Activated T-helper 9 cell treated with anti-CD3 and anti-CD28 coated beads, Interleukin-2, amount 50 U/mL, for 16 hours (primary cell): ENCODE results near the gene CCDC110.
"Not testable (repeated sequence)": the region's sequence is repeated elsewhere in the genome, so short reads cannot be mapped to it uniquely, and the experiment has no call there.

ENCODE experiments used
- DNase-seq: peaks from one replicate; pipeline ENCODE4 v3.0.0-alpha.2; 2020; ENCODE audit warnings: low read depth

CCDC110 gene

GRCh38 chr4:185471235-185472102, at the start of gene CCDC110:
TSS of gene CCDC110 (minus strand) at chr4:185471733. CDS start at chr4:185471683, 50 bp downstream.
- DNase-seq: peak; percentile 92

- no peak for DNase-seq
These were observed 48.6 kb upstream of the CCDC110 start for GRCh38 chr4:185520119-185520518.

GRCh38 chr4:185518494-185518893, 47.0 kb upstream of the CCDC110 start:
- DNase-seq: no peak

- no peak for DNase-seq
These were observed 46.5 kb upstream of the CCDC110 start for GRCh38 chr4:185518069-185518468.

- DNase-seq: no peak
These were observed 43.7 kb upstream of the CCDC110 start for GRCh38 chr4:185515248-185515647.

- no peak for DNase-seq
These were observed 42.7 kb upstream of the CCDC110 start for GRCh38 chr4:185514182-185514697.

- no peak for DNase-seq
These were observed 42.1 kb upstream of the CCDC110 start for GRCh38 chr4:185513489-185514181.

GRCh38 chr4:185512516-185512915, 41.0 kb upstream of the CCDC110 start:
- DNase-seq: no peak

GRCh38 chr4:185511243-185511642, 39.7 kb upstream of the CCDC110 start:
- DNase-seq: not testable (repeated sequence)

GRCh38 chr4:185510806-185511205, 39.3 kb upstream of the CCDC110 start:
- DNase-seq: no peak

GRCh38 chr4:185508181-185508580, 36.6 kb upstream of the CCDC110 start:
- DNase-seq: no peak

GRCh38 chr4:185506422-185506821, 34.9 kb upstream of the CCDC110 start:
- no peak for DNase-seq

GRCh38 chr4:185504098-185505047, 32.8 kb upstream of the CCDC110 start:
- no peak for DNase-seq

- DNase-seq: no peak
These were observed 30.9 kb upstream of the CCDC110 start for GRCh38 chr4:185502386-185502785.

- no peak for DNase-seq
These were observed 29.0 kb upstream of the CCDC110 start for GRCh38 chr4:185500576-185500975.

GRCh38 chr4:185500035-185500434, 28.5 kb upstream of the CCDC110 start:
- DNase-seq: no peak

GRCh38 chr4:185488650-185489049, 17.1 kb upstream of the CCDC110 start:
- no peak for DNase-seq

- no peak for DNase-seq
These were observed 9.9 kb upstream of the CCDC110 start for GRCh38 chr4:185481401-185481800.

GRCh38 chr4:185480016-185480732, 8.6 kb upstream of the CCDC110 start:
- DNase-seq: no peak

GRCh38 chr4:185479507-185479971, 8.0 kb upstream of the CCDC110 start:
- DNase-seq: no peak

GRCh38 chr4:185473247-185473646, 1.7 kb upstream of the CCDC110 start:
- no peak for DNase-seq
